GM19467 (cell line): ENCODE data around the gene AHDC1.

ENCODE experiments used
- ATAC-seq: cut with Tn5 transposase; IDR thresholded peaks from one replicate; pipeline ENCODE4 v1.9.1; 2021; ENCODE audit warnings: mild to moderate bottlenecking, moderate library complexity; ENCODE audit not compliant: unreplicated experiment

AHDC1 gene

DNA sequence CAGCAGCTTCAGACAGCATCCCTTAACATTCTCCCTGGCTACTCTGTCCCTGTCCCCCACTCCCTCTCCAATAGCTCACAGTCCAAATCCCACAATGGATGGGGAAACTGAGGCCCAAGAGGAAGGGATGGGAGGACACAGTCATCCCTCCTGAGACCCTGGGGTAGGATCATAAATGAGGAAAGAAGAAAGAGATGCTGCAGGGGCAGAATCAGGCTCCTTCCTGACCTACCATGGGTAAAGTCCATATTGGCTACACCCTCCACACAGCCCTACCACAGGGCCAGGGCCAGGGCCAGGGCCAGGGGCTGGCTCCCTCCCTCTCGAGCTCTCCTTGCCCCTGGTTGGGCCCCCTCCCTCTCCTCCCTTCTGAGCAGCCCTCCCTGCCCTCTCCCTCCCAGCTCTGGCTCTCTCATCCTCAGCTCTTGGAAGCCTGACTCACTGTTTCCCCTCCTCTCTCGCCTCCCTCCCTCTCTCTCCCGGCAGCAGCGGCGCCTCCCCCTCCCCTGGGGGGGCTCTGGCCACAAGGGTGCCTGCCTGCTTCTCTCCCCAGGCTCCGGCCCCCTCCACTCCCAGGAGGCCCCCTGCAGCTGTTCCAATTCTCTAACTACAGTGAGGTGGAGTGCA, 4.9 kb downstream of the AHDC1 start:
- no peak for ATAC-seq

DNA sequence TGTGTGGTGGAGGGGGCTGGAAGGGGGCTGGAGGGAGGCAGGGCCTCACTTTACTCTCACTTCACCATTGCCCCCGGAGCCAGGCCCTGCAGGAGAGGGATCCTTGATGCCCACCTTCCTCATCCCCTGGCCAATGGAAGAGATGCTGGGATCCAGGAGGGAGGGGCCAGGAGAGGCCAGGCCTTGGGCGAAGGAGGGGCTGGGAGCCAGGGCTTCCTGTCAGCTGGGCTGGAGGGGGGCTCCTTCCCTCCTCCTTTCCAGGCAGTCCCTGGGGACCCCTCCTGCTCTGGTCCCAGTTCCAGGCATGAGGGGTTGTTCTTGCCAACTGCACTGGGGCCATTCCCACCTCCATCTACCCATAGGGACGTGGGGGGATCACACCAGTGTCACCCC, 5.7 kb downstream of the AHDC1 start:
- no peak for ATAC-seq

DNA sequence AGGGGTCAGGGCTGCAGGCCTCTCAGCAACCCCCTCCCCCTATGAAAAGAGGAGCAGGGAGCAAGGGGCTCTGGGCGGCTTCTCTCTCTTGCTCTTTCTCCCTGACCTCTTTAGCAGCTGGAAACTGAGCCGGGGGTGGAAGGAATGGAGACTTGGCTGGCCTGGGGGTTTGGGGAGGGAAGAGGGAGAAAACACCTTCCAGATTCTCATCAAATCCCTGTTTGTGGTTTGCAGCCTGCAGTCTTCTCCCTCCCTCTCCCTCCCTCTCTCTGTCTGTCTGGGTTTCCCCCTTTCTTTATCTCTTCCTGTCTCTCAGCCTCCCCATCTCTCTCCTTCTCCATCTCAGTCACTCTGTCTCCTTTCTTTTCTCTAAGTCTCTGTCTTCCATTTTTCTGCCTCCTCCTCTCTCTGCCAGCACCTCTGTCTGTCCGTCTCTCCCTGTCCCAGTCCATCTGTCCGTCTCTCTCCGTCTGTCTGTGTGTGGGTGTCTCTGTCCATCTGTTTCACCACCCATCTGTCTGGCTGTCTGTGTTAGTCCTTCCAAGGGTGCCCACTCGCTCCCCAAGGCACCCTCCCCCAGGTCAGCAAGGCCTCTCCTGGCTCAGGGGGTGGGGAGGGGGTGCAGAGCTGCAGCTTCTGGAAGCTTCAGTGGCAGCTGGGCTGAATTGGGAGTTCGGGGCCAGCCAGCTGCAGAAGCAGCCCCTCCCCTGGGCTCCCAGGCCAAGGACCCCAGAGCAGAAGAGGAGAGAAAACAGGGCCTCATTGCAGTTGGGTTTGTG, 6.2 kb downstream of the AHDC1 start:
- ATAC-seq = no peak

DNA sequence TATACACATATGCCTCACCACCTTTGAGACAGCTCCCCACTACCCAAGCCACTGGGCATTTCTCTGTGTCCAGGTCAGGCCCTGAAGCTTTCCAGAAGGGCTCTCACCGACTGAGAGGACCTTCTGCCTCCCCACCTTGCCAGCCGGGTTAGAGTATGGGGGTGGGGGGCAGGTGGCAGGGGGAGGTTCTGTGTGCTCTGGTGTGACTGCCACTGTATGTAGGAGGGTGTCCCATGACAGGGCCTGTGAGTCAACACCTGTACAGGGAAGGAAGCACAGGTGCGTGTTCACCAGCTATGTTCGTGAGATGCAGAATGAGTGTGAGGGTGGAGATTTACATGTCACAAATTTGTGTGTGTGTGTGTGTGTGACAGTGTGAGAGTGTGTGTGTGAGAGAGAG, 7.0 kb downstream of the AHDC1 start:
- ATAC-seq = no peak

DNA sequence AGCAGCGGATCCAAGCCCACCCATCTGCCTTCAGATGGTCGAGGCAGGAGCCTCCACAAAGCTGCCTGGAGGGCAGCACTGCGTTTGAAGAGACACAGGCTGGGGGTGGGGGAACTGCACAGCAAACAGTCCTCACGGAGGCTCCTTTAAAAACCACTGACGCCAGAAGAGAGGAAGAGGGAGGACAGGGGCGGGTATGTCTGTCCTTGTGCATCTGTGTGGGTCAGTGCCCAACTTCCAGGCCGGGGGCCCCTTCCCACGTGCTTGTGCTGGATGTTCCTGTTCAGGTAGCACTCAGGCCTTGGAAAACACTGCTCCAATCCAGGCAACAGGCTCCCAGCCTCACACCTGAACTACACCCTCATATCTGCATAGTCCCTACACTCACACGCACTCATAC, 7.7 kb downstream of the AHDC1 start:
- no peak for ATAC-seq

DNA sequence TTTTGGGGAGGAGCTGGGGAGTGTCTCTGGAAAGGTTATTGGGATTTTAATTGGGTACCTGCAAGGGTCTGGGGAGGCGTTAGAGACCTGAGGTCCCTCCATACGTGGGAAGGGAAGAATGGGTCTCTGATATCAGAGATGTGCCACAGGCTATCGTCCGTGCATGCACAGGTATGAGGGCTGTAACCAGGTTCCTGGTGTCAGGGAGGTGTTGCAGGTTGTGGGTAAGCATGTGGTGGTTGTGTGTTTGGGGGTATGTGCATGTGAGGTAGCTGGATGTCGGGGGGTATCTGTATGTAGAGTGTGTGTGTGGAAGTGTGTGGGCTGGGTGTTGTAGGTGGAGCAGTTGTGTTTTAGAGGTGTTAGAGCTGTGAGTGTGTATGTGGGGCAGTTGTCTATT, 8.3 kb downstream of the AHDC1 start:
- no peak for ATAC-seq

DNA sequence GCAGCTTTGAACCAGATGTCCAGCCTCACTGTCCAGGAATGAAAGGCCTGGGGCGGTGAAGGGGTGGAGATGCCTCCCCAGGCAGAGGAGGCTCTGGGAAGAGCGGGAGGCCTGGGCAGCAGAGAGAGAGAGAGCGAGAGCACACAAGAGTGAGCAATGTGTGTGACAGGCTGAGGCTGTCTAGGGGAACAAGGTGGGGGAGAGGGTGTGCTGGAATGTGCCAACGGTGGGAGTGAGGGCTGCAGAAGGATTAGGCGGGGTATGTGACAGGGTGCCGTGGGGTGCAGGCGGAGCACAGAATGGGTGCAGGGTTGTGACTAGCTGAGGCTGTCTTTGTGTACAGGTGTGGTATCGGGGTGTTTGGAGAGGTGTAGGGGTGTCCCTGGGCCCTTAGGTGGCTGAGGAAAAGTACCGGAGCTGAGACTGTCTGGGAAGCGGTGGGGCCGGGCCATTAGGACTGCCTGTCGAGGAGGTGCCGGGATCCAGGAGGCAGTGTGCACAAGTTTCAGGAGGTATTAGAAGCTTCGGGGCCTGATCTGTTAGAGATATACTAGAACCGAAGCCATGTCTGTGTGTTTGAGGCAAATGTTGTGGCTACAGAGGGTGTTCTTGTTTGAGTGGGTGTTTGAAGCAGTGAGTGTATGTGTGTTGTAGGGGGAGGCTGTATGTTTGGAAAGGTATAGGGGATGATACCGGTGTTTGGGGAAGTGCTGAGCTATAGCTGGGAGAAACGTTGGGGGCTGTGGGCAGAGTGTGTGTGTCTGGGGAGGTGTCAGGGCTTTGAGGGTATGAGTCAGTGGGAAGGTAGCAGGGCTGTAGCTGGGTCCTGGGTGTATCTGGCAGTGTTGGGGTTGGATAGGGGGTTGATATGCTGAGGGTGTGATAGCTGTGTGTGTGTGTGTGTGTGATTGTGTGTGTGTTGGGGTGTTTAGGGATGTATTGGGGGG, 9.1 kb downstream of the AHDC1 start:
- no peak for ATAC-seq

DNA sequence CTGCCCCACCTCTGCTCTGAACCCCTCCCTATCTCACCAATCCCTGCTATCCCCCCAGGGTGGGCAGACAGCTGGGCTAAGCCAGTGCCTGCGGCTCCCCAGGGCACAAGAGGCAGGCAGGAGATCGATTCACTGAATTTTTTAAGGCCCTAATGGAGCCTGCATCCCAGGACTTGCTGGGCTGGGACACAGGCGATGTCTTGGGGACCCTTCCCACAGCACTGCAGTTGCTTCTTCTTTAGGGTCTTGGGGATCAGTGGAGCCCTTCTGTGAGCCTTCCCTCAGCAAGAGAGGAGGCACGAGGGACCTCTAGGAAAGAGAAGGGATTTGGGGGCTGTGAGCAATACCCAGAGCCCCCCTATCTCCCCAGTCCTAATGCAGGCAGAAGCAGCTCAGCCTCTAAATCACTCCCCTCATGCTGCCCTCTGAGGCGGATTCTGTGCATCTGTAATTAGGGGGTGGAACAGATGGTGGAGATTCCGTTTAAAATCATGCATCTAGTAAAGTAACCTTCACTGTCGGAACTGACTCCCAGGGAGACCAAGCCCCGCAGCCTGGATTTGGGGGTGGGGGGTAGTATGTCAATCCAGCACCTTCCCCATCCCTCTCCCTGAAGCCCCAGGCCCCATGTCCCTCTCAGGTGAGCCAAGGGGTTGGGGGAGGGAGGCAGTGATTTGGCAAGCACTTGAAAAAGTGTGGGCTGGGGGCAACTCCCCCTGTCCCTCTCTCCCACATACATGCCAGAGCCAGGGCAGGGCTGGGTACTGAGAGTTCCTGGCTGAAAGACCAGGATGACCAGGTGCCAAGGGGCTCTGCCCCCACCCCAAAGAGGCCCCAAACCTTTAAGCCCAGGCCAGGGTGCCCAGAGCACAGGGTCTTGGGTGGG, 10.0 kb downstream of the AHDC1 start:
- no peak for ATAC-seq

DNA sequence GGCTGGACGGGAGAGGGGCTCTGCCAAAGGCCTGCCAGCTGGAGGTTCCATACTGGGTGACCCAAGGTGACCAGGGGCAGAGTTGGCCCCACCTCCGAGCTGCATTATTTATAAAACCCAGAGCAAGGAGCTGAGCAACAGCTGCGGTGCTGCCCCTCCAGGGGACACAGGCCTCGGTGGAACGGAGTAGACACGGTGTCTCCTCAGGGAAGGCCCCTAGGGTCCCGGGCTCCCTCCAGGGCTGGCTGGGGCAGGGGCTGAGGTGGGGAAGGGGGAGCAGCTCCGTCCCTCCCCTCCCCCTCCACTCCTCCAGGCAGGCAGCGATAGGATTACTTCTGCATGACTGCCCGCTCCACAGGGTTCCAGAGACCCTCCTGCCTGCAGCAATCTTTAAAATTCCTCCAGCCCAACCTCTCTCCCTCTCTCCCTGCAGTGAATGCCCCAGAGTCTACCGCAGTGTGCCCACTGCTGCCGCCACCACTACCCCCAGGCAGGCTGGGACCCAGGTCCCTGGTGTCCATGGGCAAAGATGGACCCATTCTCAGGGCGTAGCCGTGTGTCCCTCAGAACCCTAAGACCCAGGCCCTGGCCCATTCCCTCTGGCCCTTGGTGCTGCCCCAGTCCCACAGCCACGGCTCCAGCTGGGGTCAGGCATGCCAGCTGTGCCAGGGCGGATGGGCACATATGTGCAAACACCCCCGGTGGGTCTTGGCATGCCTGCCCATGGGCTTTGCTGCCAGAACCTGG, 10.8 kb downstream of the AHDC1 start:
- ATAC-seq = no peak

DNA sequence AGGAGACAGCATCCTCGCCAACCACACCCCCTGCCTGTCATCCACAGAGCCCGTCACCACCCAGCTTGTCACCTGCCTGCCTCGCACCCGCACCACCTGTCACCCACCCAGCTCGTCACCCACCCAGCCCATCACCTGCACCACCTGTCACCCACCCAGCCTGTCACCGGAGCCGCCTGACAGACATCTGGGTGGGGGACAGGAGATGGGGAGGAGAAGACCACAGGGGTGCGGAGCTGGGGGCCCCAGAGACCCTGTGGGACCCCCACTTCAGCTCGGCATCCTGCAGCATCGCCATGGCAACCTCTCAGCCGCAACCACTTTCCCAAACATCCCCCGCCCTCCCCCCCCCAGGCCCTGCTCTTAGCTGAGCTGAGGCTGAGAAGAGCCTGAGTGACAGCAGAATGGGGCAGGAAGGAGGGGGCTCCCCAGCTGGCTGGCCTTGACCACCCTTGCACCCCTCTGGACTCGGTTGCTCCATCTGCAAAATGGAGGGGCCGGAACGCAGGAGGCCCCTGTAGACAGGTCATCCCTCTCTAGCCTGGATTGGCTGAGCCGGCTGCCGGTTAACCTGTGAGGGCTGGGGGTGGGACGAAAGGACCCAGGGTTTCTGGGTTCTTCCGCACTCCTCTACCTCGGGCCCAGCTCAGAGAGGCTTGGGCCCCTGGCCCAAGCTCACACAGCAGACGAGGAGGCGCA, 11.6 kb downstream of the AHDC1 start:
- ATAC-seq = no peak

DNA sequence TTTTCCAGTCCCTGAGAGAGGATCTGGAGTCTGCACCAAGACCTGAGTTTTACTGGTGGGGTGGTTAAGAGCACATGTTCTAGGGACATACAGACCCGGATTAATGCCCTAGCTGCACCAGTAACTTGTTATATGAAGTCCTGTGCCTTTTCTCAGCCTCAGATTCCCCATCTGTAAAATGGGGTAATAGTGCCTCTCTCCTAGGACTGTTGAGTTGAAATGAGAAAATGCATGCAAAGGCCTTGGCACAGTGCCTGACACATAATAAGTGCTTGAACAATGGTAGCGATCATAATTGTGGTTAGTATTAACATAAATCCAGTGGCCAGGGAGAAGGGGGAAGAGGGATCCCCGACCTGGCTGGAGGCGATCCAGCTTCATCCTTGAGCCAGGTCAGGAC, 12.3 kb downstream of the AHDC1 start:
- ATAC-seq = no peak

DNA sequence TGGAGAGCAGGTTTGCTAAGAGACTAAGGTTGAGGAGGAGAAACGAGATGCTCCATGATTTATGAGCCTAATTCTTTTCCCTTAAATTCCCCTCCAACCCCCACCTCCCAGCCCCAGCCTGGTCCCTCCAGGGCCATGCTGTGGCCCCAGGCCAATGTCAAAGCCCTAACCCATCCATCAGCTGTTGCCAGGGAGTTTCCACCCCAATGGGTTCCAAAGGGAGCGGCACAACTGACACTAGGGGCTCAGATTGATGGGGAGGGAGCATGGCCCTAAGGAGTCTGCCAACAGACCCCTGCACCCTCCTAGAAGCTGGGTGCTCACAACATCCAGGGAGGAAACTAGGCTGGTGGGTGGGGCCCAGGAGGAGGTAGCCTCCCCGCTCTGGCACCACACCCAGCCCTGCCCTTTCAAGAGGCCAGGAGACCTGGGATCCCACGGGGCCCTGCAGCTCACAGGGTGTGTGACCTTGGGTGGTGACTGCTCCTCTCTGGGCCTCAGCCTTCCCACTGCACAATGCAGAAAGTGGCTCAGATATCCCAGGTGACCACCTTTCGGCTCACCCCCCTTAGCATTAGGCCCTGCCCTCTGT, 12.9 kb downstream of the AHDC1 start:
- ATAC-seq = no peak

DNA sequence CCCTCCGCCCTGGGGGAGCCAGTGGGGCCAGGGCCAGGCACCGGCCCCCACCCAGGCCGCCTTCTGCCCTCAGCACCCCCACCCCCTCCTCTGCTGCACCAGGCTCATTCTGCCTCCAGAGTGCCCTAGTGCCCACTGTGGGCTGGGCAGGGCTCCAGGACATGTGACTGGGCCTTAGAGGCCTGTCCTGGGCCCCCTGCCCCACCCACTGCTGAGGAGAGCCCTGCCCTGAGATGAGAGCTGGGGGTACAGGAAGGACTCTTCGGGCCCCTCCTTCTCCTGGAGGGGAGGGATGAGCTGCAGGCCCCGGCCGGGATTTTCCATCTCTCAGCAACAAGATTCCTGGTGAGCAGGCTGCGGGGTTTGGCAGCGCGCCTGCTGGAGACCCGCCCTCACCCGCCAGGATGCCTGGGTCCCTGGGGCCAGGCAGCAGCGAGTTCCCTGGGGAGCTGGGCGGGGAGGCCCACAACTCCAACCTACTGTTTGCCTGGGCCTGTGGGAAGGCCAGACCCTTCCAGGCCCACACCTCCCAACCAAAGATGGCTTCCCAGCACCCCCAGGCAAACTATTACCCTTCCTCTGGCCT, 14.0 kb downstream of the AHDC1 start:
- no peak for ATAC-seq

DNA sequence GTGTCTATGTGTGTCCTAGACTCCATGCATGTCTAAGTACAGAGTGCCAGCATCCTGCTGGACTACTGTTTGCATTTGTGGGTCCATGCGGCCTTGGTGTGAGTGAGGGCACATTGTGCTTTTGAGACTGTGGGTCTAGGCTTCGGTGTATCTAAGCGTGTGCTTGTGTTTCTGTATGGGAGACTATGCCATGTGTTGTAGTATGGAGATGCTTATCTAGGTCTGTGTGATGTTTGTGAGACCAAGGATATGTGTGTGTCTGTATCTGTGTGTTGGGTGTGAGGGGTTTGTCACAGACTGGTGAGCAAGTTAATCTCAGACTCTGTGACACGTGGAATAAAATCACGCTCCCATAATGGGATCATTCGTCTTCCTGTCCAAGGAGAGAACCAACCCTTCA, 14.5 kb downstream of the AHDC1 start:
- ATAC-seq = no peak

DNA sequence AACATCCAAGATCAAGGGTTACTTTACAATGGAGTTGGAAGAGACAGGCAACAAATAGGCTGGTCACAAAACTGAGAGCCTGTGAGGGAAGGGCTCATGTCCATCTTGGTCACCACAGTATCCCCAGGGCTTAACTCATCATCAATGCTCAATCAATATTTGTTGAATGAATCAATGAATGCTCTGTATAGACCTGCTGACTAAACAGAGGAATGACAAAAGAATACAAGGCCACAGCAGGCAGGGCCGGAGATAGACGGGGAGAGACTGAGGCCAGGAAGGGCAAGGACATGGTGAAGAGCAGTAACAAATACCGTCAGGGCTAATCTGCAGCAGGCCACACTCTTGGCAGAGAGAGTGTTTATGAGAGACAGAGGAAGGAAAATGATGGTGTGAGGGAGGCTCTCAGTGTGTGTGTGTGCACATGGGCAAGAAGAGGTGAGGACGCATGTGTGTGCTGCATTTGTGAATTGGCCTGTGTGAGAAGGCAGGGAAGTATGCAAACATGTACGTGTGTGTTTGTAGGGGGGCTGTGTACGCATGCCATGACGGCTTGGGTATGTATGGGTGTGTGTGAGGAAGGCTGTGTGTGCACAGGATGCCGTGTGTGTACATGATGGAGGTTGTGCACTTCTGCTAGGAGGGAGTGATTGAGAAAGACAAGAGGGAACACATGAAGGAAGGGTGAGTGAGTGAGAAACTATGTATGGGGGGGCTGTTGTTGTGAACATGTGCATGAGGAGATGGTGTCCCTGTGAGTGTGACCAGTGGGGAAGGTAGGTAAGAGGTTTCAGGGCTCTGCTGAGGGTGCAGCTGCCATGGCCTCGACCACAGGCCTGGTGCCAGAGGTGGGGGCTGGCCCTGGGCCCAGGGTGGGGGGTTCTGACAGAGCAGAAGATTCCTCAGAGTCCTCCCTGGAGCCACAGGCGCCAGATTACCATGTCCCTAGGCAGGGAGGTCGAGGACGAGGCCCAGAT, 15.4 kb downstream of the AHDC1 start:
- no peak for ATAC-seq

DNA sequence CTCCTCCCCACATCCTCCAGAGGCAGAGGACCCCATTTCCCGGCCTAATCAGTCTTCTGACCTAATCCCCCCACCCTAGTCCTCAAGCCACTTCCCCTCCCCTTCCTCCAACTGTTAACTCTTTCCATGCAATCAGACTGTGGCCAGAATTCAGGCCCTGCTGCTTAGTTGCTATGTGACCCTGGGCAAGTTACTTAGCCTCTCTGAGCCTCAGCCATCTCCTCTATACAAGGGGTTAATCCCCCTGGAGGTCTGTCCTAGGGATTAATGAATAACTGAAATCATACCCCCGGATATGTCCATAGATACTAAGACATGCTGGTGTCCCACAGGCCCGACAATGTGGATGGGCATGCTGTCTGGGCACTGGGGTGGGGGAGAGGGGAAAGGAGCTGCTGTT, 18.3 kb downstream of the AHDC1 start:
- ATAC-seq = no peak

DNA sequence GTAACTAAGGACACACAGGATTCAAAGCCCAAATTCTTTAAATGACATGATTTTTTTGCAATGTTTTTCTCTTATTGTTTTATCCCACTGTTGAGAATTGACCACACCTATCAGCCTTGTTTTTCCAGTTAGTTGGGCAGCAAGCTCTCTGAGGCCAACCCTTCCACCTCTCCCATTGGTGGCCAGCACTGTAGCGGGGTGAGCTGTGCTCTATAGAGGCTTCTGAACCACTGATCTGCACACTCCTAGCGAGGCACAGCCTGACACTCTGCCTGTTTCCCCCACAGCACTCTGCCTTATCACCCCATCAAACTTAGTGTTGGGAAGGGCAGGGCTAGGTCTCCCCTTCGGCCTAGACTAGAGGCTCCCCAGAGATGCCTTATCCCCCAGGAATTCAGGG, 19.5 kb downstream of the AHDC1 start:
- ATAC-seq = no peak
